GM21390 (cell line): ENCODE results near the gene IQCE.
"Not testable (repeated sequence)": the region's sequence is repeated elsewhere in the genome, so short reads cannot be mapped to it uniquely, and the experiment has no call there.

Experiments used
- ATAC-seq: cut with Tn5 transposase; IDR thresholded peaks from one replicate; pipeline ENCODE4 v1.9.1; 2021; ENCODE audit not compliant: unreplicated experiment

IQCE gene

DNA sequence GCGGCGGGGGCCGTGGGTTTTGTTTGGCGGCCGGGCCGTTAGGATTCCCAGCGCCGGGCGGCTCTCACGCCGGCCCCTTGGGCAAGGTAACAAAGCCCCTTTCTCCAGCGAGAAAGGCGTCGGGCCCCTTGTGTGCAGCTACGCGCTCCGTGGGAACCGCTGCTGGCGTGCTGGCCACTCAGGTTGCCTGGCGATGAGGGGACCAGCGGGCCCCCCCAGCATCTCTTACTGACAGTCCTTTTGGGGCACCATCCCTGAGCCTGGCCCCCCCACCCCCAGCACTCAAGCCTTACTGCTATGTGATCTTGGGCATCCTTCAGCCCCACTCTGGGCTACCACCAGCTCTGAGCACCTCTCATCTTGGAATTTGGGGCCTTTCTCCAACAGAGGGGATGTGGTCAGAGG is 37.4 kb upstream of the IQCE start:
- no peak for ATAC-seq

DNA sequence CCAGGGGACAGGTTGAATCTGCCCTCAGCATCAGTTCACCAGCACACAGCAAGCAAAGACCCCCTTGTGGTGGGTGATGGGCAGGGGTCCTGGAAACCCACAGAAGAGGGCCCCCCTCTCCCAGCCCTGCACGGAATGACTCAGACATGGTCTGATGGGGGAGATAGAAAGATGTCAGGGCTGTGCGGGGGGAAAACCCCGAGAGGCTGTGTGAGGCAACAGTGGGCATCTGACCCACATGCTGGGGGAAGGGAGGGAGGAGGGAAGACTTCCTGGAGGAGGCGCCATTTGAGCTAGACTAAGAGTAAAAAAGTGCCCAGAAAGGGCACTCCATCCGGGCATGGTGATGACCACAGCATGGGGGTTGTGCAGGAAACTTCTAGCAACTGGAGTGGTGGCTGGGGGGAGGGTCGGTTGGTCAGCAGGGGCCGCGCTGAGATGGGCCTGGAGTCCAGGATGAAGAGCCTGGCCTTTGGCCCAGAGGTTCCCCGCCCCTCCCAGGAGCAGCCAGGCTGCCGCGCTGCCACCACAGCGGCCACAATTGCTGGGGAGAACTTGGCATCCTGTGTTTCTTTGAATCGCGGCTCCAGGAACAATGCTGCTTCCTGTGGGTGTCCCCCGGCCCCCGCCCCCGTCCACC is 36.7 kb upstream of the IQCE start:
- ATAC-seq = no peak

- ATAC-seq = no peak
These were observed 35.9 kb upstream of the IQCE start for GRCh38 chr7:2522780-2523433.

DNA sequence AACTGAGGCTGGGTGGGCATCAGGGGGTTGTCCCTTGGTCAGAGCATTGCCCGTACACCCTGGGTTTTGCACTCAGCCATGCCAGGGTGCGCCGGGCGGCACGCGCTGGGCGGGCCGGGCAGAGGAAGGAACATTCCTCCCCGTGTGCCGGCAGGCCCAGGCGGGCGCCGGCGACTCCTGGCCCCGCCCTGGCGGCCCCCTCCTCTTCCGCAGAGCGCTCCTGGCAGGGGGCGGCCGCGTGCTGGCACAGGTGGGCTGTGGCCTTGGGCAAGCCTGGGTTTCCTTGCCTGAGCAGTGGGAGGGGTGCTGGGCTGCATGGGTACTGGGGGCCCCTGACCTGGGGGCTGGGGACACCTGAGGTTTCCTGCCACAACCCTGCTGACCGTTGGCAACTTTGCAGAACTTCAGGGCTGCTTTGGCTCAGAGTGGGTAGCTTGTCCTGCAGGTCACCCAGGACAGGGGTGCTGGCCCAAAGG is 35.3 kb upstream of the IQCE start:
- ATAC-seq = no peak

GRCh38 chr7:2523941-2524807 is 34.6 kb upstream of the IQCE start:
- no peak for ATAC-seq

DNA sequence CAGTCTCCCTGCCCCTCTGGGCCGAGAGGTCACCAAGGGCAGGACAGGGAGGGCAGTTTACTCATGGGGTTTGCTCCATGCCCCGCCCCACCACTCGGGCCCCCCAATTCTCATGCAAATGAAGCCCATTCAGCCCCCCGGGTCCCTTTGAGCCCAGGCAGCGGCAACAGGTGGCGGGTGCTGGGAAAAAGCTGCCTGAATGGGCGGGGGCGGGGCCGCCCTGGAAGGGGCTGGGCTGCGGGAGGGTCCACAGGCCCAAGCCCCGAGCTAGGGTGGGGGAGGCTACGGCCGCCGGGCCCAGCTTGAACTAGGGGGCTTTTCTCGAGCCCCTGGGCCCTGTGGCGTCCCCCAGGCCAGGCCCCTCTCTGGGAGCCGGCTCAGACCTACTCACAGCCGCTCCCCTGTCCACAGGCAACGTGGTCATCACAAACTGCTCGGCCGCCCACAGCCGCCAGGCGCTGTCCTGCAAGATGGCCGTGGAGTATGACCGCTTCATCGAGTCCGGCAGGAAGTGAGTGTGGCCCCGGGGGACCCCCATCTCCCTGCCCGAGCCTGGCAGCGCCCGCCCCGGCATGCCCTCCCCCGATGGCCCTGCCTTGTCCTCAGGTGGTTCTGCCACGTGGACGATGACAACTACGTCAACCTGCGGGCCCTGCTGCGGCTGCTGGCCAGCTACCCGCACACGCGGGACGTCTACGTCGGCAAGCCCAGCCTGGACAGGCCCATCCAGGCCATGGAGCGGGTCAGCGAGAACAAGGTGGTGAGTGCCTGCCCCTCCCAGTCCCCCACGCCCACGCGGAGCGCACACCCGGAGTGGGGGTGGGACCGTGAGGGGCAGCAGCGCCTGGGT is 33.7 kb upstream of the IQCE start:
- ATAC-seq = no peak

- ATAC-seq = no peak
These were observed 32.8 kb upstream of the IQCE start for GRCh38 chr7:2525658-2526630.

DNA sequence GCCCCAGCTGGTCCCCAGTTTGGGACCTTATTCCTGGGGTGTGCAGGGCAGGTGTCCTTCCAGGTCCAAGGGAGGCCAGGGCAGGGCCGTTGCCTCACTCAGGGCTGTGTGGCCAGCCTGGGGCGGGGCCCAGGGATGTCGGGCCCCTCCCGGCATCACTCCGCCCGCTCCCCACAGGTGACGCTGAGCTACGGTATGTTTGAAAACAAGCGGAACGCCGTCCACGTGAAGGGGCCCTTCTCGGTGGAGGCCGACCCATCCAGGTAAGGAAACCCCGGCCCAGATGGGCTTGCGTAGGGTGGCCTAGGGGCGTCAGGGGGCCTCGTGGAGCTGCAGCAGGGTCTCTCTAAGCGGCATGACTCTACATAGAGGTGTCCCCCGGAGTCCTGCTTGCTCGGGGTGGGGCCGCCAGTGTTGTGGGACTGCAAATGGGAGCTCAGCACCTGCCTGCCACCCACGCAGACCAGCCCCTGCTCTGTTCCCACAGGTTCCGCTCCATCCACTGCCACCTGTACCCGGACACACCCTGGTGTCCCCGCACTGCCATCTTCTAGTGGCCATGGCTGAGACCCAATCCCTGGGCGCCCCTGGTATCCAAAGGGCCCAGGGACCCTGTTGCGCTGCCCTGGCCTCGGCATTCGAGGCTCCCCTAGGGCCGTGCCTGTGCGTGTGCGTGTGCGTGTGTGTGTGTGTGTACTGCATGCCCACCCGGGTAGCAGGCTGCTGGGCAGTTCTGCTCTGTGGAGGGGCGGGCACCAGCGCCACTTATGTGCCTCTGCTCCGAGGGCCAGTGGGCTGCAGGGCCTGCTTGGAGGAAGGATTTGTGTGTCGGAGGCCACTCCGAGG is 31.9 kb upstream of the IQCE start:
- ATAC-seq = no peak

- ATAC-seq = no peak
These were observed 31.0 kb upstream of the IQCE start for GRCh38 chr7:2527505-2528467.

DNA sequence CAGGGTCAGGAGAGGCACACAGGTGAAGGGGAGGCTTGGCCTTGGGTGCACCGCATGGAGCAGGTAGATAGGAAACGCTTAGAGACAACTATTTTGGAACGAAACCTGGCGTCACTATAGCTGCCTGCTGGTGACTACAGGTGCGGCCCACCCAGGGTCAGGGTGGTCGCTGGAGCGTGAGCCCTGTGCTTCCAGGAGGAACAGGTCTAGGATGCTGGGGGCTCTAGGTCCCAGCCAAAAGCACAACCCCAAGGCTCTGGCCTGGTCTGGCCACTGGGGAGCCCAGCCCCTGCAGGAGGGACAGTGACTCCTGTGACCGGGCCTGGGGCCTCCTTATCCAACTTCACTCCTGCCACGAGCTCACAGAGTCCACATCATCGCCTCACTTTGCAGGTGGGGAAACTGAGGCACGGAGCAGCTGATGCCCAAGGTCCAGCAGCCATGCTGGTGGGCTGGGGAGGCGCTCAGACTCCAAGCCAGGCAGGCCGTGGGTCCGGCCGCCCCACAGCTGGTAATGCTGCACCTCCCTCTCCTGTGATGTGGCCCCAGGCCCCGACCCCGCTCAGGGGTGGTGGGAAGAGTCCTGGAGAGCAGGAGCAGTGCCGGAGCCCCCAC is 30.2 kb upstream of the IQCE start:
- no peak for ATAC-seq

DNA sequence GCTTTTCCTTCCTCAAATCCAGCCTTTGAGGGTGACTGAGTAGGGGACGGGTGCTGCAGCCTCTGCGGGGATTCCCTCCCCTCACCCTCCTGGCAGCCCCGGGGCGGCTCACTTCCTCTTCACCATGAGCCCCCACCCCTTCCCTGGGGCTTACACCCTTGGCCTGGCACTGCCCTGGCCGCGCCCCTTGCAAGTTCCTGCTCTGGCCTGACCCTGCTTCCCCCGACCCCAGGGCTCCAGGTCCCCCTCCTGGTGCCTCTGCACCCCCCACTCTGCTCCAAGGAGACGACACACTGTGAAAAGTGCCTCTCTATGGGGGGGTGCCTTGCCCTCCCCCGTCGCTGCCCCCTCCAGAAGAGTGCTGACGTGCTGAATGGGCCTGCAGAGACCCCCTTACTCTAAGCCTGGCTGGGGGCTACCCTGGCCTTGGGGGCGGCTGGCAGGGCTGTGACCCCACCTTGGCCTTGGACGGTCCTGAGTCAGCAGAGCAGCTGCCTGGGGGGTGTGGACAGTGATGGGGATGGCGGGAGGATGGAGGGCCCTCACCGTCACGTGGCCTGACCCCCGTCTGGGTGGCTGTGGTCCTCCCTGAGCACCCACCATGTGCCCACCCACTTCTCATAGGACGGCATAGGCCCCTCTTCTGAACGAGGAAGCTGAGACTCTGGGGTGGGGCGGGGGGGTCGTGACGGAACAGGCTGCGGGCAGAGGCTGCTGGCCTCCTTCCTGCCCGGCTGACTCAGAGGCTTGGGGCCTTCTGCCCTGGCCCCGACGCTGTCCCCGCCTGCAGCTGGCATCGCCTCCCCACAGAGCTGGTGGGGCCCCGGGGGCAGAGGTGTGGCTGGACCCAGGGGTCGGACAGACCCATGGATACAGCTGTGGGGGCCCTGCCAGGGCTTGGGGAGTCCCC is 29.4 kb upstream of the IQCE start:
- ATAC-seq = no peak

- no peak for ATAC-seq
These were observed 28.4 kb upstream of the IQCE start for GRCh38 chr7:2530071-2530987.

DNA sequence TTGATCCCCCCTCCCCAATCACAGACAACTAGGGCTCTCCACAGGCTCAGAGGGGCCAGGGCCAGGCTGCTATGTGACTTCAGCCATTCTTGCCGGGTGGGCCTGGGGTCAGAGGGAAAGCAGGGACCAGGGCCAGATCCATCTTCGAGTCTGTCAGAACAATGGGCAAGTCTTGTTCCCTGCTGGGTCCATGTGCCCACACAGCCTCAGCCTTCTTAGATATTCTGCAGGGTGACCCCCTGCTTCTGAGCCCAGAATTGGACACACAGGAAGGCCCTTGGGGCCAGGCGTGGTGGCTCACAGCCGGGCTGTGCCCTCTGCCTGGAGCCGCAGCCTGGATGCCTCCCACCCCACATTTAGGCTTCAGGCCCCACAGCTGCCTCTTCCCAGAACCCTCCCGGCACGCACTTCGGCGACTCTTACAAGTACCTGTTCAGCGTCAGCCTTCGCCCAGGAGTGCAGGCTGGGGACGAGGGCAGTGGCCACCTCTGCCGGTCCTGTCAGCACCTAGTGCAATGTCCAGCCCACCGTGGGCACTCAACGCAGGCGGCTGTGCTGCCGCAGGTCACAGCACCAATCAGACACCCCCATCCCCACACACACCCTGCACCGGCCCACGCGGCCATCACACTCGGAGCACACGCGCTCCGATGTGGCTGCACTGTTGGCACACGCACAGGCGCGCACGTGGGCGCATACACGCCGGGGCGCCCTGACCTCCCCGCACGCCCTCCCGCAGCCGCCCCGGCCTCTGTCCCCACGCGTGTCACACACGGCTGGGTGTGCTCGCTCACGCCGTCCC is 27.6 kb upstream of the IQCE start:
- ATAC-seq = not testable (repeated sequence)

- ATAC-seq = not testable (repeated sequence)
These were observed 27.0 kb upstream of the IQCE start for GRCh38 chr7:2531796-2532110.
